Activated B cell treated with CpG ODN at 0.5 μM for 24 hours (primary cell): ENCODE results near the gene POLD4. TPM values are rescaled to one million over a fixed set of nuclear protein-coding genes. Genes with fewer than 3 reads are reported as not detected.

ENCODE experiments used
- ATAC-seq: fragments of 200-7000 bp; cut with Tn5 transposase; one replicate; pipeline ENCODE4 v1.10.0; 2021; ENCODE audit warnings: low read depth, mild to moderate bottlenecking, moderate library complexity
- CTCF ChIA-PET: fragments of 350-600 bp; sonication (Branson Sonifier 250); formaldehyde crosslinking; loops from one replicate; lab custom pipeline; 2021; ENCODE audit warnings: antibody characterized with exemption; lab: Charles Lee
- POLR2A ChIA-PET: fragments of 350-600 bp; sonication (Branson Sonifier 250); formaldehyde crosslinking; loops from one replicate; lab custom pipeline; 2021; ENCODE audit warnings: antibody characterized with exemption; lab: Charles Lee
- DNase-seq: peaks from one replicate; pipeline ENCODE4 v3.0.0; 2022
- H3K27ac Mint-ChIP-seq: one replicate; pipeline ENCODE4 v1.8.0; 2020; ENCODE audit warnings: mixed read lengths
- H3K27me3 Mint-ChIP-seq: one replicate; pipeline ENCODE4 v1.8.0; 2021; ENCODE audit warnings: mixed read lengths
- H3K36me3 Mint-ChIP-seq: one replicate; pipeline ENCODE4 v1.8.0; 2021; ENCODE audit warnings: low read depth, mixed read lengths
- H3K4me1 Mint-ChIP-seq: one replicate; pipeline ENCODE4 v1.8.0; 2021; ENCODE audit warnings: mixed read lengths
- H3K4me3 Mint-ChIP-seq: one replicate; pipeline ENCODE4 v1.8.0; 2020; ENCODE audit warnings: mild to moderate bottlenecking, mixed read lengths
- H3K9me3 Mint-ChIP-seq: one replicate; pipeline ENCODE4 v1.8.0; 2020; ENCODE audit warnings: mixed read lengths
- CTCF ChIP-seq: fragments of 200-600 bp; IDR thresholded peaks from one replicate; pipeline ENCODE4 v1.8.0; 2022; ENCODE audit warnings: antibody characterized with exemption, mild to moderate bottlenecking
- intact Hi-C: fragments of 100-400 bp; cut with micrococcal nuclease; formaldehyde crosslinking; loops from one replicate; pipeline ENCODE4 v1.15.1; 2024
- total RNA-seq: library from RNA; stranded (reverse); gene quantifications from 2 replicates; pipeline ENCODE4 v1.2.3, GENCODE V29; 2022

The POLD4 gene
- total RNA-seq, 1 donor from 2014 or later = 166 TPM

DNA sequence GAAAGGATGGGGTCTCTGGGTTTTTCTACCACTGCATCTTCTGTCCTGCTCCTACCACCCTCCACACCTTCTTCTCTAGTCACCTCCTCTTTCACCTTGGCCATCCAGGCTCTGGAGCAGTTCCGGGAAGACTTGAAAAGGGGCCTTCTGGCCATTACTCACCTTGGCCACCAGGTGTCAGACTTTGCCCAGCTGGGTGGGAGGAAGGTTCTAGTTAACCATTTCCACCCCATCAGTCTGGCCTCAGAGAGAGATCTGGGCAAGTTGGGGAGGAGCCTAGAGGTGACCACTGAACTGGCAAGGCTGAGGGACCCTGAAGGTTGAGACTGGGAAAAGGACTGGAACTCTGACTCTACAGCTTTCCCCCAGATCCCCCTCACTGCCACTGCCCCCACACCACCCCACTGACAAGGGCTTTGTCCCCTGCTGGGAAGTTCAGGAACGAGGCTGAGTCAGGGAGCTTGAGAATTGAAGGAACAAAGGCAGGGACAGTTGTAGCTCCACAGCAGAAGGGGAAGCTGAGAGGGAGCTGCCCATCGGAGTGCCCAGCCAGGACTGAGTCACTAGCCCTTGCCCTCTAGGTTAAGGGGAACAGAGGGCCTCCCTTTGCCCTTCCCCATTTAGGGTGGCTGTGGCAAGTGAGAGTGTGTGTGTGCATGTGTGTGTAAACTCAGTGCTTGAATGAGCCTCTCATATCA is 3.7 kb upstream of the POLD4 start:
- ATAC-seq = no peak
- POLR2A ChIA-PET = interaction anchor here (0.7 to 26.3 kb wide), 9 partner anchors 10 to 85 kb away, joined by 3 to 1307 read pairs (median 4); partner anchors contain the start of genes CLCF1, PPP1CA, PTPRCAP and RAD9A

DNA sequence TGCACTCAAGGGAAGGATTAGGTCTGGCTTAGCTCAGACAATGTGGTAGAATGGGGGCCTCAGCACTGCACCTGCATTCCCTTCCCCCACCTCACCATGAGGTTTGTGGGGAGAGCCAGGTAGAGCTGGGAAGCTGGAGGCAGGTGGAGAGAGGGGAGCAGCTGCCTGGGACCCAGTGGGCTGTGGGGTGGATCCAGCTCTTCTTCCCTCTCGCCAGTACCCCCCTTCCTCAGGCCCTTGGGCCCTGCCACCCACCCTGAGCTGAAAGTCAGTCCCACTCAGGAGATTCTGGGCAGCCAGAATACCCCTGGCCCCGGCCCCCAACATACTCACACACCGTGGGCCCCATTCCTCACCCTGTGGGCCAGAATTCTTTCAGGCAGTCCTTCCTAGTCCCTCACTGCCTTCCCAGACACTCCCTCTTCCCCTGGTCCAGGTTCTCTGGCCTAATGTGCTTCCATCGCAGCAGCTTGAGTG is 3.1 kb upstream of the POLD4 start:
- TF ChIP-seq CTCF = no peak
- no peak for ATAC-seq
- Mint-ChIP-seq H3K27me3 (no peaks in the 10 kb centered on the region), H3K36me3 (peaks cover 14% of the 10 kb centered on the region), H3K27ac (peak overlapping the region; percentile 90), H3K9me3 (no peaks in the 10 kb centered on the region), H3K4me3 (peak overlapping the region; percentile 72), H3K4me1 (peaks cover 69% of the 10 kb centered on the region)
- ChIA-PET POLR2A (interaction anchor here (0.5 to 26.3 kb wide), 10 partner anchors 11 to 89 kb away, joined by 3 to 1307 read pairs (median 7); partner anchors contain the start of genes CLCF1, GRK2, PPP1CA and PTPRCAP), CTCF (interaction anchor here (0.6 to 10.1 kb wide), 11 partner anchors 8 to 261 kb away, joined by 3 to 735 read pairs (median 4); partner anchors contain the start of gene CLCF1)
- intact Hi-C loops = loop anchor here (10.0 kb wide), 1 partner anchor 358 kb away; no protein-coding TSS in a partner anchor
- DNase-seq = no peak

More for the DNA sequence above, 3.7 kb upstream of the POLD4 start:
- Mint-ChIP-seq H3K27ac (peak overlapping the region; percentile 90), H3K9me3 (no peaks in the 10 kb centered on the region), H3K36me3 (peaks cover 12% of the 10 kb centered on the region), H3K4me3 (peak overlapping the region; percentile 72), H3K27me3 (no peaks in the 10 kb centered on the region), H3K4me1 (peaks cover 70% of the 10 kb centered on the region)
- CTCF ChIA-PET = interaction anchor here (0.6 to 10.1 kb wide), 10 partner anchors 8 to 262 kb away, joined by 3 to 735 read pairs (median 4); partner anchors contain the start of gene CLCF1
- TF ChIP-seq CTCF = peak; percentile 31
- intact Hi-C loops = loop anchor here (1.0 to 10.0 kb wide), 3 partner anchors 17 to 358 kb away; no protein-coding TSS in a partner anchor
- DNase-seq = peak; percentile 41

DNA sequence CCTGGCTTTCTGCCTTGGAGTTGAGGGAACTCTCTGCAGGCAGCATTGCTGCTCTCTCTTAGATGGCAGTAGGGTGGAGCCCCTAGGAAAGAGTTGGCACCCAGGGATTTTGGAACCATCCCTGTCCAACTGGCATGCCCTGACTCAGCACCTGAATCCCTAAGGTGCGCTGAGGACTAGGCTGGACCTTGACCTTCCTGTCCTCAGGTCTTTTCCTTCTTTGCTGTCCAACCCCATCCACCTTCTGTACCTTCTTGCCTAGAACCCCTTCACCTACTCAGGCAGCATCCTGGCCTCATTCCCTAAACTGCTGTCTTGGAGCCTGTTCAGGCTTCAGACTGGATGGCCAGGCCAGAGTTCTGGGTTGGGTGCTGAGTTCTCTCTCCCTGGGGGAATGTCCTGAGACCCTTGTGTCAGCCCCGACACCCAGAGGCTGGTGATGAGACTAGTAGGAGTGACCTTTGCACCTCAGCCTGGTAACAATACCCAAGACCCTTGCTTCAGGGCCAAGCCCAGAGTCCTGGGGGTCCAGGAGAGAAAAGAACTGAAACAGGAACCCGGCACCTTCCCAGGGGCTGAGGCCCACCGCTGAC is 2.5 kb upstream of the POLD4 start:
- H3K9me3 Mint-ChIP-seq = no peaks in the 10 kb centered on the region
- no peaks in the 10 kb centered on the region for H3K27me3 Mint-ChIP-seq
- H3K4me1 Mint-ChIP-seq = peaks cover 70% of the 10 kb centered on the region
- peak overlapping the region; percentile 24 for H3K4me3 Mint-ChIP-seq
- POLR2A ChIA-PET = interaction anchor here (0.5 to 26.3 kb wide), 12 partner anchors 11 to 150 kb away, joined by 3 to 1307 read pairs (median 28); partner anchors contain the start of genes ANKRD13D, CLCF1, CORO1B and GRK2
- TF ChIP-seq CTCF = no peak
- no peak for ATAC-seq
- DNase-seq = no peak
- peaks cover 16% of the 10 kb centered on the region for H3K36me3 Mint-ChIP-seq
- intact Hi-C loops = loop anchor here (10.0 kb wide), 1 partner anchor 359 kb away; no protein-coding TSS in a partner anchor
- H3K27ac Mint-ChIP-seq = peak overlapping the region; percentile 77
- CTCF ChIA-PET = interaction anchor here (0.7 to 10.1 kb wide), 9 partner anchors 9 to 261 kb away, joined by 3 to 735 read pairs (median 4); partner anchors contain the start of gene CLCF1

DNA sequence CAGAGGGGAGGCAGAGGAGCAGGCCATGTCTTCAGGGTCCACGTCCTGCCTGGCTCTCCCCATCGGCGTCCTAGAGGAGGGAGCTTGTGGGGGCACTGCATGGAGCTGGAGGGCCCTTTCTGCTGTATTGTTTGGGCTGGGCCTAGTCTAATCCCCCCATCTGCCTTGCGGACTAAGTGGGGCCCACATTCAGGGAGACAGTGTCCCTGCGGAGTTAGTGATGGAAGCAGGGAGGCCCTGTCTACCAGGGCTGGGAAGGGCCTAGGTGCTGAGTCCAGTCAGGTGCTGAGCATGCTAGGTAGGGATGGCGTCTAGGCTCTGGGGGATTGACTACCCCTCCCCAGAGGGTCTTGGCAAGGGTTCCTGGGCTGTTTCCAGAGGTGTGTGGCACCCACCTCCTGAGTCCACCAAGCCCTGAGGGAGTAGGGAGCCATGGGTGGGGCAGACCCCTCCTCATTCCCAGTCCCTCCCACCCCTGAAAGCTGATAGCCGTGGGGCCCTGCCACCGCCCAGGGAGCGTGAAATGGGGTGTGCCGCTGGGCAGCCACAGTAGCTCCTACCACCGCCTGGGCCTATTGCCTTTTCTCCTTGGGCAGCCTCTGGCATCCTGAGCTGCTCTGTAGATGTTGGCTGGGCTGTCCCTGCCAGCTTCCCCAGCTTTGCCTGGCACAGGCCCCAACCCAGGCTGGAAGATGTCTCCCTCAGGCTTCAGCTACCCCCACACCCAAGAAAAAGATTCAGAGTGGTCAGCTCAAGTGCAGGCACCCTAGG is 1.9 kb upstream of the POLD4 start:
- H3K27me3 Mint-ChIP-seq = no peaks in the 10 kb centered on the region
- peaks cover 77% of the 10 kb centered on the region for H3K4me1 Mint-ChIP-seq
- CTCF ChIA-PET = interaction anchor here (0.7 to 10.1 kb wide), 3 partner anchors 9 to 37 kb away, joined by 3 to 735 read pairs (median 56); partner anchors contain the start of gene CLCF1
- H3K27ac Mint-ChIP-seq = peak overlapping the region; percentile 99
- H3K4me3 Mint-ChIP-seq = peak overlapping the region; percentile 95
- no peaks in the 10 kb centered on the region for H3K9me3 Mint-ChIP-seq
- peaks cover 16% of the 10 kb centered on the region for H3K36me3 Mint-ChIP-seq
- DNase-seq (no peak), ATAC-seq (no peak)
- intact Hi-C loops = loop anchor here (10.0 kb wide), 1 partner anchor 360 kb away; no protein-coding TSS in a partner anchor
- TF ChIP-seq CTCF = no peak
- POLR2A ChIA-PET = interaction anchor here (0.6 to 26.3 kb wide), 12 partner anchors 11 to 1006 kb away, joined by 3 to 1307 read pairs (median 46); partner anchors contain the start of genes ANKRD13D, CLCF1, CORO1B and GRK2
